Measurements from ENCODE around the gene TTLL10.

The TTLL10 gene

GRCh38 chr1:1162597-1163537, 10.8 kb upstream of the TTLL10 start:
- TF ChIP-seq GATA2 (IDR thresholded peaks at IDR 0.05; ENCODE audit: low read depth, low read length) (no peak), GATA3 (IDR thresholded peaks at IDR 0.05; ENCODE audit: low read depth, low read length) (no peak)

- no peak for TF ChIP-seq GATA3 (IDR thresholded peaks at IDR 0.05; ENCODE audit: low read depth, low read length)
- no peak for TF ChIP-seq GATA2 (IDR thresholded peaks at IDR 0.05; ENCODE audit: low read depth, low read length)
Observed at GRCh38 chr1:1163538-1164070, 10.1 kb upstream of the TTLL10 start.

GRCh38 chr1:1164361-1164700, 9.3 kb upstream of the TTLL10 start:
- TF ChIP-seq GATA2 (IDR thresholded peaks at IDR 0.05; ENCODE audit: low read depth, low read length) (no peak), GATA3 (IDR thresholded peaks at IDR 0.05; ENCODE audit: low read depth, low read length) (no peak)

GRCh38 chr1:1164701-1165451, 8.8 kb upstream of the TTLL10 start:
- TF ChIP-seq GATA2 (IDR thresholded peaks at IDR 0.05; ENCODE audit: low read depth, low read length) (no peak), GATA3 (IDR thresholded peaks at IDR 0.05; ENCODE audit: low read depth, low read length) (no peak)

GRCh38 chr1:1165485-1165884, 8.2 kb upstream of the TTLL10 start:
- TF ChIP-seq GATA2 (IDR thresholded peaks at IDR 0.05; ENCODE audit: low read depth, low read length) (no peak), GATA3 (IDR thresholded peaks at IDR 0.05; ENCODE audit: low read depth, low read length) (no peak)

GRCh38 chr1:1165900-1166421, 7.7 kb upstream of the TTLL10 start:
- TF ChIP-seq GATA2 (IDR thresholded peaks at IDR 0.05; ENCODE audit: low read depth, low read length) (no peak), GATA3 (IDR thresholded peaks at IDR 0.05; ENCODE audit: low read depth, low read length) (no peak)

GRCh38 chr1:1166642-1167397, 6.9 kb upstream of the TTLL10 start:
- no peak for TF ChIP-seq GATA2 (IDR thresholded peaks at IDR 0.05; ENCODE audit: low read depth, low read length)
- TF ChIP-seq GATA3 (IDR thresholded peaks at IDR 0.05; ENCODE audit: low read depth, low read length), result no peak

GRCh38 chr1:1167398-1167821, 6.3 kb upstream of the TTLL10 start:
- TF ChIP-seq GATA3 (IDR thresholded peaks at IDR 0.05; ENCODE audit: low read depth, low read length), result no peak
- no peak for TF ChIP-seq GATA2 (IDR thresholded peaks at IDR 0.05; ENCODE audit: low read depth, low read length)

GRCh38 chr1:1167841-1168450, 5.7 kb upstream of the TTLL10 start:
- TF ChIP-seq GATA3 (IDR thresholded peaks at IDR 0.05; ENCODE audit: low read depth, low read length), result no peak
- no peak for TF ChIP-seq GATA2 (IDR thresholded peaks at IDR 0.05; ENCODE audit: low read depth, low read length)

- TF ChIP-seq GATA3 (IDR thresholded peaks at IDR 0.05; ENCODE audit: low read depth, low read length), result no peak
- no peak for TF ChIP-seq GATA2 (IDR thresholded peaks at IDR 0.05; ENCODE audit: low read depth, low read length)
Observed at GRCh38 chr1:1168451-1169411, 4.9 kb upstream of the TTLL10 start.

- TF ChIP-seq GATA2 (IDR thresholded peaks at IDR 0.05; ENCODE audit: low read depth, low read length), result no peak
- no peak for TF ChIP-seq GATA3 (IDR thresholded peaks at IDR 0.05; ENCODE audit: low read depth, low read length)
Observed at GRCh38 chr1:1169429-1170214, 4.1 kb upstream of the TTLL10 start.

Data from SH-SY5Y (cell line).